ENCODE results near the gene TPST2.
"Not testable (repeated sequence)": the region's sequence is repeated elsewhere in the genome, so short reads cannot be mapped to it uniquely, and the experiment has no call there.

DNA sequence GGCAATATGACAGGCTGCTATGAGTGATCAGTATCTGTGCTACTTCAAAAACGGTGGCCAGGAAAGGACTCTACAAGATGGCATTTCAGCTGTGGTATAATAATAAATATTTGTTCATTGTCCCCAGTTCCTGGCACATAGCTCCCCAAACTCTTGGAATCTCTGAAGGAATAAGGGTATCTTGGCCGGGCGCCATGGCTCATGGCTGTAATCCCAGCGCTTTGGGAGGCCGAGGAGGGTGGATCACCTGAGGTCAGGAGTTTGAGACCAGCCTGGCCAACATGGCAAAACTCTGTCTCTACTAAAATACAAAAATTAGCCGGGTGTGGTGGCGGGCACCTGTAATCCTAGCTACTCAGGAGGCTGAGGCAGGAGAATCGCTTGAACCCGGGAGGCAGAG, 61.4 kb downstream of the TPST2 start:
- not testable (repeated sequence) for TF ChIP-seq POLR2A (IDR thresholded peaks at IDR 0.05)
- TF ChIP-seq, protein P1, sequence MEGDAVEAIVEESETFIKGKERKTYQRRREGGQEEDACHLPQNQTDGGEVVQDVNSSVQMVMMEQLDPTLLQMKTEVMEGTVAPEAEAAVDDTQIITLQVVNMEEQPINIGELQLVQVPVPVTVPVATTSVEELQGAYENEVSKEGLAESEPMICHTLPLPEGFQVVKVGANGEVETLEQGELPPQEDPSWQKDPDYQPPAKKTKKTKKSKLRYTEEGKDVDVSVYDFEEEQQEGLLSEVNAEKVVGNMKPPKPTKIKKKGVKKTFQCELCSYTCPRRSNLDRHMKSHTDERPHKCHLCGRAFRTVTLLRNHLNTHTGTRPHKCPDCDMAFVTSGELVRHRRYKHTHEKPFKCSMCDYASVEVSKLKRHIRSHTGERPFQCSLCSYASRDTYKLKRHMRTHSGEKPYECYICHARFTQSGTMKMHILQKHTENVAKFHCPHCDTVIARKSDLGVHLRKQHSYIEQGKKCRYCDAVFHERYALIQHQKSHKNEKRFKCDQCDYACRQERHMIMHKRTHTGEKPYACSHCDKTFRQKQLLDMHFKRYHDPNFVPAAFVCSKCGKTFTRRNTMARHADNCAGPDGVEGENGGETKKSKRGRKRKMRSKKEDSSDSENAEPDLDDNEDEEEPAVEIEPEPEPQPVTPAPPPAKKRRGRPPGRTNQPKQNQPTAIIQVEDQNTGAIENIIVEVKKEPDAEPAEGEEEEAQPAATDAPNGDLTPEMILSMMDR (IDR thresholded peaks at IDR 0.05), result not testable (repeated sequence)
